Measurements from ENCODE around the gene ARHGAP22. TPM values are rescaled to one million over a fixed set of nuclear protein-coding genes. Genes with fewer than 3 reads are reported as not detected.

Gene ARHGAP22
- total RNA-seq, 1 experiment from 2014 or later = 13.5 TPM

DNA sequence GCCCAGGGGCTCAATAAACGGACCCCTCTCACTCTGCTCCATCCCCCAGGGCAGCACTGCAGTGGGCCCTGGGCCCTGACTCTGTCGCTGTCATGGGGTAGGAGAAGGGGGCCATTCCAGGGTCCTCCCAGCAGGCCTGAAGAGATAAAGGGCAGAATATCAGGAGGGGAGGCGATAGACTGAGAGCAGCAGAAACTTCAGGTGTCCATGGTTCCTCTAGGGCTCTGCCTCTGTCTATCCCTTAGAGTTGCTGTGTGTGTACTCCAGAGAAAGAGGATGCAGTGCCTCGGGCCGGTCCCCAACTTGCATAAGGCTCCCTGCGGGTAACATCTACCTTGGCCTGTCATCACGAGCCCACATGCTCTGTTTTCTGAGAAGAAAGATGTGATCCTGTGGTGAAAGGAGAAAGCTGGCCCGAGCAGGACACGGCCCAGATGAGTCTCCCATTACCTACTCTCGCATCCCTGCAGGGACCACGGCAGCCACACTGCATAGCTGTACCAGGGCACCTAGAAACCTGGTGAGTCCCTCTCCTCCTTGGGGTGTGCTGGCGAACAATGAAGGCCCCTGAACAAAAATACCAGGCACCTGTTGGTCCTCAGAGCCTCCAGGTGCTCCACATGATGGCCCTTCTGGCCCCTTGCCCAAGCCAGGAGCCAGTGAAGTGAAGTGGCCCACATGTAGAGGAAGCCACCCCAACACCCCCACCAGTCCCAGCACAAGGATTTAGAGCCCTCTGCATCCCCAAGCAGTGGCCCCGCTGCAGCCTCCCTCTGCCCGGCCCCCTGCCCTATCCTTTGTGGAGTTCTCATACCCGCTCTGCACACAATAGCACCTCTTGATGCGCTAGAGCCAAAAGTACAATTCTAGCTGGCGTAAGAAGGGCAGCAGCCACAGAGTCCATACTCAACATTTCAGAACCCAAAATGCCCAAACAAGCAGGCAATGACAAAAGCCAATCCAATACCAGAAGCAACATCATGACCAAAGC is 106.8 kb downstream of the ARHGAP22 start:
- H3K27ac Mint-ChIP-seq (ENCODE audit: unreplicated experiment) = no peak overlapping the region
- DNase-seq = peak in 1 of 2 experiments; percentile 14

DNA sequence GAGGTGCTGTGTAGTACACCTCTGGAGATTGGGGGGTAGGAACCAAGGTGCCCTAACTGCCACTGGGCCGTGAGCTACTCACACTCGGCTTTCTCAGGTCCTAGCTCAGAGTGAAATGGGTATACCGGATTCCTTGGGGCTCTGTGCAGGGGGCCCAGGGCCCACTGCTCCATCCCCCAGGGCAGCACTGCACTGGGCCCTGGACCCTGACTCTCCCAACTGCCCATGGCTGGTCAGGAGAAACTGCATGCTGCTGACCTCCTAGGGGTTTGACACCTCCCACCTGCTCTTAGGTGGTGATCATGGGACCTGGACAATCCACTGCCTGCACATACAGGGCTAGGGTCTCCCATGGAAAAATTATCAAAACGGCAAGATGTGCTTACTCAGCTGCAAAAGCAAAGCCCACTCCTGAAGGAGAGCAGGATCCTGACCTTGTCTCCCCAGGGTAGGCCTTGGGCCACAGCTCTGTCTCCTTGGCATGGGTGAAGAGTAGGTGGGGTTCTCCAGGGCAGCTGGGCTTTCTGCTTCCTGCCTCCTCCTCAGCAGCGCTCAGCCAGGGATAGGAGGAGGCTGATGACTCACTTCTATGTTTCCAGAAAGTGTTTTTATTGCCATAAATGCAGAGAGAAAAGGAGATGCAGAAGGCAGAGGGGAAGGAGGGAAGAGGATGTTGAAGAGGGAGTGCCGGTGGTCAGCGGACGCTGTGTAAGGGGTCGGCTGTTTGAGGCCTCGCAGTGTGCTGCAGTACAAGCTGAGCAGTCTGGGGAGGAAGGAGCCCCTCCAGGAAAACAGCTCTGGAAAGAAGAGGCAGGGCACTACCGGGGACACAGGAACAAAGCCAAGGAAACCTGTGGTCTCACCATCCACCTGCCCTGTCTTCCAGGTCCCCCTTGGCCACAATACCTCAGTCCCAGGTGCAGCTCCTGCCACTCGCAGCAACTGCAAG is 107.8 kb downstream of the ARHGAP22 start:
- Mint-ChIP-seq H3K4me1 (ENCODE audit: low read depth, unreplicated experiment) (no peaks in the 10 kb centered on the region), H3K9me3 (ENCODE audit: unreplicated experiment) (no peaks in the 10 kb centered on the region), H3K4me3 (ENCODE audit: unreplicated experiment) (no peak overlapping the region), H3K27me3 (ENCODE audit: insufficient read depth, unreplicated experiment) (no peaks in the 10 kb centered on the region), H3K27ac (ENCODE audit: unreplicated experiment) (no peak overlapping the region), H3K36me3 (ENCODE audit: insufficient read depth, unreplicated experiment) (no peaks in the 10 kb centered on the region)
- CTCF ChIA-PET = interaction anchor here (0.6 to 0.9 kb wide), 2 partner anchors 159 to 317 kb away, joined by 3 to 6 read pairs; no protein-coding TSS in a partner anchor
- no TSS peak for BruUV-seq (replicated peaks)
- H3K9me3 ChIP-seq = no peaks in the 10 kb centered on the region
- H3K36me3 ChIP-seq (ENCODE audit: control insufficient read depth, insufficient read depth, low read length) = no peaks in the 10 kb centered on the region
- TF ChIP-seq, protein P1, sequence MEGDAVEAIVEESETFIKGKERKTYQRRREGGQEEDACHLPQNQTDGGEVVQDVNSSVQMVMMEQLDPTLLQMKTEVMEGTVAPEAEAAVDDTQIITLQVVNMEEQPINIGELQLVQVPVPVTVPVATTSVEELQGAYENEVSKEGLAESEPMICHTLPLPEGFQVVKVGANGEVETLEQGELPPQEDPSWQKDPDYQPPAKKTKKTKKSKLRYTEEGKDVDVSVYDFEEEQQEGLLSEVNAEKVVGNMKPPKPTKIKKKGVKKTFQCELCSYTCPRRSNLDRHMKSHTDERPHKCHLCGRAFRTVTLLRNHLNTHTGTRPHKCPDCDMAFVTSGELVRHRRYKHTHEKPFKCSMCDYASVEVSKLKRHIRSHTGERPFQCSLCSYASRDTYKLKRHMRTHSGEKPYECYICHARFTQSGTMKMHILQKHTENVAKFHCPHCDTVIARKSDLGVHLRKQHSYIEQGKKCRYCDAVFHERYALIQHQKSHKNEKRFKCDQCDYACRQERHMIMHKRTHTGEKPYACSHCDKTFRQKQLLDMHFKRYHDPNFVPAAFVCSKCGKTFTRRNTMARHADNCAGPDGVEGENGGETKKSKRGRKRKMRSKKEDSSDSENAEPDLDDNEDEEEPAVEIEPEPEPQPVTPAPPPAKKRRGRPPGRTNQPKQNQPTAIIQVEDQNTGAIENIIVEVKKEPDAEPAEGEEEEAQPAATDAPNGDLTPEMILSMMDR (IDR thresholded peaks at IDR 0.05; ENCODE audit: insufficient read depth in 1 of 2, low read depth in 1 of 2, low read length in 1 of 2, severe bottlenecking in 1 of 2, unreplicated experiment in 1 of 2) = no peak
- H3K4me3 ChIP-seq (ENCODE audit: low read depth, low read length) = no peak overlapping the region
- POLR2A ChIA-PET = no interaction called here
- H3K4me1 ChIP-seq = peaks cover 8% of the 10 kb centered on the region; the same call in 1 of the 2 replicates
- DNase-seq = peak in 1 of 2 experiments; percentile 23
- no peaks in the 10 kb centered on the region for H3K27me3 ChIP-seq (replicated peaks; ENCODE audit: control insufficient read depth, insufficient read depth, low read length)
- intact Hi-C loops (cut with micrococcal nuclease; ENCODE audit: unreplicated experiment) = no loop called here

More for the DNA sequence above, 106.8 kb downstream of the ARHGAP22 start:
- POLR2A ChIA-PET = no interaction called here
- intact Hi-C loops (cut with micrococcal nuclease; ENCODE audit: unreplicated experiment) = no loop called here
- Histone ChIP-seq H3K9me3 (no peaks in the 10 kb centered on the region), H3K4me3 (ENCODE audit: low read depth, low read length) (no peak overlapping the region), H3K4me1 (peaks cover 8% of the 10 kb centered on the region; the same call in 1 of the 2 replicates), H3K27me3 (replicated peaks; ENCODE audit: control insufficient read depth, insufficient read depth, low read length) (no peaks in the 10 kb centered on the region), H3K36me3 (ENCODE audit: control insufficient read depth, insufficient read depth, low read length) (no peaks in the 10 kb centered on the region)
- Mint-ChIP-seq H3K27me3 (ENCODE audit: insufficient read depth, unreplicated experiment) (no peaks in the 10 kb centered on the region), H3K4me3 (ENCODE audit: unreplicated experiment) (no peak overlapping the region), H3K36me3 (ENCODE audit: insufficient read depth, unreplicated experiment) (no peaks in the 10 kb centered on the region), H3K9me3 (ENCODE audit: unreplicated experiment) (no peaks in the 10 kb centered on the region), H3K4me1 (ENCODE audit: low read depth, unreplicated experiment) (no peaks in the 10 kb centered on the region)
- TF ChIP-seq, protein P1 (IDR thresholded peaks at IDR 0.05; ENCODE audit: insufficient read depth in 1 of 2, low read depth in 1 of 2, low read length in 1 of 2, severe bottlenecking in 1 of 2, unreplicated experiment in 1 of 2) = no peak
- BruUV-seq (replicated peaks) = no TSS peak
- CTCF ChIA-PET = no interaction called here

Measured in Caco-2 (cell line).